Aorta (tissue), 5 donors: ENCODE results near the gene TGOLN2. TPM values are rescaled to one million over a fixed set of nuclear protein-coding genes. Genes with fewer than 3 reads are reported as not detected.
A peak's percentile ranks its signal among the peaks of the same experiment; 100 is the strongest.
"Not testable (repeated sequence)": the region's sequence is repeated elsewhere in the genome, so short reads cannot be mapped to it uniquely, and the experiment has no call there.

ENCODE experiments used
- ATAC-seq: fragments of 200-7000 bp; cut with Tn5 transposase; one replicate; pipeline ENCODE4 v1.9.1; 2022; ENCODE audit warnings: moderate library complexity; ENCODE audit not compliant: low FRiP score
- DNase-seq, 2 donors: peaks; one replicate each; pipeline ENCODE4 v3.0.0-alpha.2; 2020
- H3K27ac ChIP-seq, 2 donors: one replicate each; pipeline ENCODE4 v1.5.1; 2013; ENCODE audit warnings: low read length in 2 of 2, mild to moderate bottlenecking in 2 of 2, moderate library complexity in 2 of 2, control low read depth in 1 of 2, inconsistent platforms in 1 of 2, low read depth in 1 of 2
- H3K27me3 ChIP-seq, 2 donors: one replicate each; pipeline ENCODE4 v1.6.1; 2013; ENCODE audit warnings: control low read depth in 1 of 2, low read length in 1 of 2, mild to moderate bottlenecking in 1 of 2, moderate library complexity in 1 of 2; ENCODE audit not compliant: insufficient read depth in 2 of 2, control insufficient read depth in 1 of 2
- H3K36me3 ChIP-seq, 2 donors: one replicate each; pipeline ENCODE4 v1.6.1; 2013; ENCODE audit warnings: control low read depth in 1 of 2, low read length in 1 of 2, mild to moderate bottlenecking in 1 of 2; ENCODE audit not compliant: insufficient read depth in 2 of 2, control insufficient read depth in 1 of 2
- H3K4me1 ChIP-seq, 2 donors: one replicate each; pipeline ENCODE4 v1.6.1; 2013; ENCODE audit warnings: low read length in 2 of 2, control low read depth in 1 of 2, mild to moderate bottlenecking in 1 of 2, moderate library complexity in 1 of 2; ENCODE audit not compliant: insufficient read depth in 2 of 2, control insufficient read depth in 1 of 2
- H3K4me3 ChIP-seq, 2 donors: one replicate each; pipeline ENCODE4 v1.5.1; 2013; ENCODE audit warnings: low read length in 2 of 2, control low read depth in 1 of 2, mild to moderate bottlenecking in 1 of 2
- H3K9me3 ChIP-seq: one replicate; pipeline ENCODE4 v1.6.1; 2013; ENCODE audit warnings: mild to moderate bottlenecking, low read length; ENCODE audit not compliant: control insufficient read depth
- WGBS, 2 donors: extraction: QIAGEN DNeasy Blood & Tissue Kit; methylation state at CpG; one replicate each; pipeline ENCODE4 v1.1.7; 2013; 5-methylcytosine and 5-hydroxymethylcytosine counted together
- intact Hi-C, 2 donors: fragments of 100-400 bp; cut with DNase I; formaldehyde crosslinking; loops; one replicate each; pipeline versions ENCODE4 v1.14.2 to v1.15.0; 2022
- long read RNA-seq, 2 donors: library from polyadenylated mRNA; unstranded; transcript quantifications; one replicate each; pipeline ENCODE4 v2.0.0, GENCODE V29; 2020 to 2021
- polyA plus RNA-seq, 2 donors: library from polyadenylated mRNA; stranded (reverse); fragments of 200-250 nt; gene quantifications; one replicate each; pipeline ENCODE4 v1.2.3, GENCODE V29; 2013
- total RNA-seq, 2 donors: library from RNA; stranded (reverse); fragmentation: NEBNext Ultra II Directional; extraction: Animal tissue kit (Norgen Biotek cat#: 25700); gene quantifications; one replicate each; pipeline ENCODE4 v1.2.1, GENCODE V29; 2021
- donor health status: healthy with polysubstance abuse.
- donor health status: Bipolar disorder and iron deficiency.
- donor health status: DM: no; HTN: no; CAD: no.
- donor health status: DM: no; HTN: no; CAD: no.
- donor health status: DM: yes; HTN: yes; CAD: no.

TGOLN2 gene
- total RNA-seq = 100 to 1,000 TPM; 116 to 123 TPM
- polyA plus RNA-seq = 10 to 100 TPM; 37.1 to 58.5 TPM
- long read RNA-seq, donor 1, full-length matches to known transcripts = 39 of 131 reads
- long read RNA-seq, donor 1, partial matches to known transcripts = 6 of 131 reads
- long read RNA-seq, donor 1, other reads (novel, unspliced or antisense) = 86 of 131 reads
- long read RNA-seq, donor 2, full-length matches to known transcripts = 14 of 71 reads
- long read RNA-seq, donor 2, partial matches to known transcripts = 2 of 71 reads
- long read RNA-seq, donor 2, other reads (novel, unspliced or antisense) = 55 of 71 reads

DNA sequence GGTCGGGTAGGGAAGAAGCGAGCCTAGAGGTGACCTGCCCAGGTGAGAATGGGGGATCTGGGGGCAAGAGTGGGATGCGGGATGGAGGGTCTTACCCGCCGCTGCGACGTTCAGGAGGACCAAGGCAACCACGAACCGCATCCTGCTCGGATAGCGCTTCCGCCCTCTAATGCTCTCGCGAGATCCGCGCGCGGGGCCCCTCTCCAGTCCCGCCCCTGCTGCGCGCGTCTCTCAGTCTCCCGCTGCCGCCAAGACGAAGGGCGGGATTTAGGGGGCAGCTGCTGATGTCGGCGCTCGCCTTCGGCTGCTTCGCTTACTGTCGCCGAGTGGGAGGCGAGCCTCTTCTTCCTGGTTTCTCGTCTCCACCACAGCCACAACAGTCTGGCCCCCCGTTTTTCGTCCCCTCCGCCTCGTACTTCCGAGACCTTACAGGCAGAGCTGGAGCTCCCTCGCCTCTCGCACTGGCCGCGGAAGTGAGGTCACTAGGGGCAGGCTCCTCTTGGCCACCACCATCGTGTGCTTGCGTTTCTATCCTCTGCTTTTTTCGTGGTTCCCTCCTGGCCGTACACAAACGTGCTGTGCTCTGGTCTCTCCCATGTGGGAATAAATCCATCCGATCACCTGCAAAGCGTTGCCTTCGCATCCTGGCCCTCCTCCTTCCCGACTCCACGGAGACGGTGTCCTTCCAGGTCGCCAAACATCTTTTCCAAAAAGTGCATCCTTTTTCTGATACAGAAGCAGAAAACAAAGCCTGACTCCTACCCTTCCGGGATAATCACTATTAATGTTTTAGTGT lies at the start of gene TGOLN2:
Gene TGOLN2 (minus strand): TSS at position 168 of the 796 bp plus-strand sequence. CDS start 27 bp downstream, at position 141.
- Histone ChIP-seq H3K27ac (peak within 1 kb of the TSS in 1 of 2 donors; percentile 91), H3K4me3 (peak within 1 kb of the TSS; percentile 67 to 80), H3K9me3 (no peaks in the 10 kb centered on the region), H3K27me3 (no peaks in the 10 kb centered on the region), H3K4me1 (peaks cover 0 to 2% of the 10 kb centered on the region in 2 donors), H3K36me3 (peaks cover 0 to 8% of the 10 kb centered on the region in 2 donors)
- DNase-seq = peak; percentile 96 to 98
- intact Hi-C loops = loop anchor here in 1 of 2 donors (2.0 kb wide), 1 partner anchor 27 kb away; the partner anchor contains the start of genes ELMOD3 and RETSAT
- ATAC-seq = peak; percentile 99
- 0% methylated on average over 47 to 57 of the region's 57 CpGs for WGBS, 2 donors

DNA sequence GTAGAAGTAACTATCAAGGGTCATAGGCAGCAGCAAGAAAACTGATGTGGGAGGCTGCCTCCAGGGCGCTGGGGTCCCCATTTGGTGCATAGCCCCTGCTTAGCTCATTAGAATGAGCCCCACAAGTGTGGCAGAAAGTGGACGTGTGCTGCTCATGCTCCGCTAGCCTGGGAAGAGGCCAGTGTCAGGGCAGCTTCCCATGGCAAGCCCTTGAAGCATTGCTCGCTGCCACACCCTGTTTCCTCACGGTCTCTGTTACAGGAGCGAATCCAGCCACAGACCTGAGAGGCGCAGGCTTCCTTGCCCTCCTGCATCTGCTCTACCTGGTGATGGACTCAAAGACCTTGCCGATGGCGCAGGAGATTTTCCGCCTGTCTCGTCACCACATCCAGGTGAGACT lies 49.3 kb upstream of the TGOLN2 start:
- Histone ChIP-seq H3K9me3 (no peaks in the 10 kb centered on the region), H3K4me1 (no peaks in the 10 kb centered on the region), H3K36me3 (peaks cover 0 to 2% of the 10 kb centered on the region in 2 donors), H3K4me3 (no peak overlapping the region), H3K27me3 (no peaks in the 10 kb centered on the region), H3K27ac (no peak overlapping the region)
- 89 to 93% methylated on average over 11 of the region's 11 CpGs for WGBS, 2 donors
- no peak for DNase-seq
- no peak for ATAC-seq
- intact Hi-C loops = no loop called here

DNA sequence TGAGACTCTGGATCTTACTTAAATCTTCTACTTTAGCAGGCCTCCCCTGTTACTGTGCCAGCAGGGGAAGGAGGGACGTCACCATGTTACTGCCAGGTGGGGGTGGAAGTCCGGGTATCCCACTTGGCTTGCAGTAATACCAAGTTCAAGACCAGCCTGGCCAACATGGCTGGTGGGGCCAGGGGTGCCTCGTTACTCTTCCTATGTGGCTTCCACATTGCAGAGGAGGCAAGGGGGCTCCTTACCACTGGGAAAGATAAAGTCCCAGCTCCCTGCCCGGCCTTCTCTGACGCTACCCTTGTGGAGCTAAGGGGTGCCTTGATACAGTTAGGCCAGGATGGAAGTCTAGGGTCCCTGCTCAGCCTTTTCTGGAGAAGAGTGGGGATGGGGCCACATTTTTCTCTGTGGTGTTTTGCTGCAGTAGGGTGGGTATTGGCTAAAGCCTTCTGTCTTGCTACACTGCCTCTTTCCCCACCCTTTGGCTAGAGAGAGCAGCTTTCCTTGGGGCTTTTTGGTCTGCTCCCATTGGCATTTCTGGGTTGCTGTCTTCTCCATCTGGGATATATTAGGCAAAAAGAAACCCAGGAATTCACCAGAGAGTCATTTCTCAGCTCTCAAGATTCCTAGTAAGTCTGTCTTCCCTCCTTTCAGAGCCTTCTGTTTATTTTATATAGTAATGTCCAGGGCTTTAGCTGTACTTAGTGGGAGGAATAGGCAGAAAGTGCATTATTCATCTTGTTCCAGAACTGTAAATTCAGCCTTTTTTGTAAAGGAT lies 48.7 kb upstream of the TGOLN2 start:
- DNase-seq (no peak), ATAC-seq (no peak)
- intact Hi-C loops = no loop called here
- 92 to 93% methylated on average over 5 of the region's 5 CpGs for WGBS, 2 donors
- H3K36me3 ChIP-seq = peaks cover 0 to 2% of the 10 kb centered on the region in 2 donors
- no peaks in the 10 kb centered on the region for H3K4me1 ChIP-seq
- H3K4me3 ChIP-seq = no peak overlapping the region
- H3K27me3 ChIP-seq = no peaks in the 10 kb centered on the region
- H3K27ac ChIP-seq = no peak overlapping the region
- H3K9me3 ChIP-seq = no peaks in the 10 kb centered on the region

DNA sequence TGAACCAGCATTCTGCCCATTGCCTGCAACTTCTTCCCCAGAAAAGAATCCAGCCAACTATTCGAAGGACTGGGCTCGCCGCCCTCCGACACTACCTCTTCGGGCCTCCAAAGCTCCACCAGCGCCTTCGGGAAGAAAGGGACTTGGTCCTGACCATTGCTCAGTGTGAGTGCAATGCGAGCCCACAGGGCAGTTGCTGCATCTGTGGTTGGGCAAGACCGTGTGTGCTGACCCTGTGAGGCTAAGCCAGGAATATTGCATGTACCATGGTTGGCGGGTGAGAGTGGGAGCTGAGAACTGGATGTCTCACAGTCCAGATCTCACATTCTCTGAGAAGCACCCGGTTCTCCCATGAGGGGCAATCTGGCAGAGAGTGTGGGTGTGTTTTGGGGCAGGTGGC lies 43.3 kb upstream of the TGOLN2 start:
- no peaks in the 10 kb centered on the region for H3K27me3 ChIP-seq
- no peaks in the 10 kb centered on the region for H3K4me1 ChIP-seq
- ATAC-seq (no peak), DNase-seq (no peak)
- H3K36me3 ChIP-seq = no peaks in the 10 kb centered on the region
- no peaks in the 10 kb centered on the region for H3K9me3 ChIP-seq
- H3K4me3 ChIP-seq = no peak overlapping the region
- intact Hi-C loops = no loop called here
- no peak overlapping the region for H3K27ac ChIP-seq
- WGBS, 2 donors = 94 to 96% methylated on average over 11 of the region's 11 CpGs

GRCh38 chr2:85369500-85369899 lies 41.7 kb upstream of the TGOLN2 start:
- Histone ChIP-seq H3K27ac (no peak overlapping the region), H3K27me3 (no peaks in the 10 kb centered on the region), H3K4me3 (no peak overlapping the region), H3K4me1 (no peaks in the 10 kb centered on the region), H3K9me3 (no peaks in the 10 kb centered on the region), H3K36me3 (peaks cover 0 to 2% of the 10 kb centered on the region in 2 donors)
- no peak for DNase-seq
- WGBS, 2 donors = 33 to 40% methylated on average over 5 of the region's 5 CpGs
- ATAC-seq = no peak
- intact Hi-C loops = no loop called here

DNA sequence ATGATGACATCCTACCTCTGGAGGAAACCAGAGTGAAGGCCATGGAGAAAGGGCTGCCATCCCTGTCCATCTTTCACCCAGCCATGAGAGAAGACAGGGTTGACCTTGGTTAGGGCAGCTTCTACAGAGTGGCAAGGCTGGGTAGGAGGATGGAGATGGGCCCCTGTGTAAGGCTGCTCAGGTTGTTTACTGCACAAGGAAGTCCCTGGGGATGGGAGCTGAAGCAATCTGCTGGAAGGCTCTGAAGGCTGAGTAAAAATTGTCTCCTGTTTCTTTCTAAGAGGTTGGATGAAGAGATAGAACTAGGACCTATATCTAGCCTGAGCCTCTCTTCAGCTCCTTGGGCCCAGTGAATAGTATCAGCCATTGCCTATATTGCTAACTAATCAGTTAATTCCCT lies 41.1 kb upstream of the TGOLN2 start:
- no peak overlapping the region for H3K4me3 ChIP-seq
- H3K9me3 ChIP-seq = no peaks in the 10 kb centered on the region
- peaks cover 0 to 2% of the 10 kb centered on the region in 2 donors for H3K36me3 ChIP-seq
- ATAC-seq = peak; percentile 10
- intact Hi-C loops = no loop called here
- DNase-seq = no peak
- H3K4me1 ChIP-seq = no peaks in the 10 kb centered on the region
- no peak overlapping the region for H3K27ac ChIP-seq
- H3K27me3 ChIP-seq = no peaks in the 10 kb centered on the region

DNA sequence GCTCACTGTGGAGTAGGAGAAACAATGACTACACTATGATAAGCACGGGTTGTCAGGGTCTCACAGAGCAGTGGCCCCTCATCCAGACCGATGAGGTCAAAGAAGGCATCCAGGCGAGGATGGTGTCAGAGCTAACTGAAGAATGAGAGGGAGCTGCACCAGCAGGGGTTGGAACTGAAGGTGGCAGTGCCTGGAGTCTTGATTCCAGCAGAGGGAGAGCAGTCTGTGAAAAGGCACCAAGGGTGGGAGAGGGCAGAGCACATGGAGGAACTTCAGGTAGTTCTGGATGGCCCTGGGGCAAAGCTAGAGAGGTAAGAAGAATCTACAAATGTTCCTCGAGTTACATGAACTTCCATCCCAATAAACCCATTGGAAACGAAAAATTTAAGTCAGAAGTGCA lies 39.4 kb upstream of the TGOLN2 start:
- no peak overlapping the region for H3K4me3 ChIP-seq
- no peak for ATAC-seq
- no peaks in the 10 kb centered on the region for H3K4me1 ChIP-seq
- 85 to 88% methylated on average over 5 of the region's 5 CpGs for WGBS, 2 donors
- DNase-seq = no peak
- no peak overlapping the region for H3K27ac ChIP-seq
- H3K27me3 ChIP-seq = no peaks in the 10 kb centered on the region
- intact Hi-C loops = no loop called here
- H3K9me3 ChIP-seq = no peaks in the 10 kb centered on the region
- peaks cover 0 to 2% of the 10 kb centered on the region in 2 donors for H3K36me3 ChIP-seq

GRCh38 chr2:85362653-85363387 lies 35.0 kb upstream of the TGOLN2 start:
- intact Hi-C loops, ATAC-seq, H3K36me3 ChIP-seq, H3K4me1 ChIP-seq, H3K9me3 ChIP-seq, H3K27me3 ChIP-seq, H3K4me3 ChIP-seq, H3K27ac ChIP-seq, DNase-seq: not testable (repeated sequence)
- WGBS, 2 donors = 85 to 86% methylated on average over 5 of the region's 5 CpGs
